ENCODE results near the gene ATP6V1G2.
"Not testable (repeated sequence)": the region's sequence is repeated elsewhere in the genome, so short reads cannot be mapped to it uniquely, and the experiment has no call there.

The ATP6V1G2 gene

GRCh38 chr6:31528821-31529328 lies 17.5 kb downstream of the ATP6V1G2 start, which contains the start of gene MCCD1:
TSS of gene MCCD1 (plus strand) at chr6:31528962. CDS start at chr6:31529015, 53 bp downstream.
- H3K4me1 ChIP-seq (ENCODE audit: control insufficient read depth in 1 of 2, insufficient read depth in 2 of 2, low read length in 2 of 2) = peaks cover 6 to 8% of the 10 kb centered on the region in 2 donors
- peaks cover 22 to 44% of the 10 kb centered on the region in 2 donors for H3K36me3 ChIP-seq (ENCODE audit: control insufficient read depth in 1 of 2, insufficient read depth in 2 of 2, low read length in 2 of 2)
- H3K27ac ChIP-seq (ENCODE audit: low read depth, low read length) = no peak within 1 kb of the TSS
- H3K4me3 ChIP-seq (ENCODE audit: low read depth in 1 of 2, low read length in 2 of 2) = no peak within 1 kb of the TSS
- H3K9me3 ChIP-seq (ENCODE audit: control insufficient read depth in 1 of 2, low read length in 2 of 2) = no peaks in the 10 kb centered on the region
- no peak within 1 kb of the TSS for H3K9ac ChIP-seq (ENCODE audit: low read depth in 1 of 2, low read length in 2 of 2)
- no peaks in the 10 kb centered on the region for H3K27me3 ChIP-seq (ENCODE audit: control insufficient read depth in 1 of 2, insufficient read depth in 2 of 2, low read length in 2 of 2)

- Histone ChIP-seq H3K36me3 (ENCODE audit: control insufficient read depth in 1 of 2, insufficient read depth in 2 of 2, low read length in 2 of 2) (peaks cover 22 to 38% of the 10 kb centered on the region in 2 donors), H3K9me3 (ENCODE audit: control insufficient read depth in 1 of 2, low read length in 2 of 2) (no peaks in the 10 kb centered on the region), H3K4me3 (ENCODE audit: low read depth in 1 of 2, low read length in 2 of 2) (no peak overlapping the region), H3K9ac (ENCODE audit: low read depth in 1 of 2, low read length in 2 of 2) (no peak overlapping the region), H3K4me1 (ENCODE audit: control insufficient read depth in 1 of 2, insufficient read depth in 2 of 2, low read length in 2 of 2) (peaks cover 6 to 8% of the 10 kb centered on the region in 2 donors), H3K27ac (ENCODE audit: low read depth, low read length) (no peak overlapping the region), H3K27me3 (ENCODE audit: control insufficient read depth in 1 of 2, insufficient read depth in 2 of 2, low read length in 2 of 2) (no peaks in the 10 kb centered on the region)
These were observed 18.1 kb downstream of the ATP6V1G2 start for GRCh38 chr6:31528307-31528777.

- Histone ChIP-seq H3K27ac (ENCODE audit: low read depth, low read length) (no peak overlapping the region), H3K9ac (ENCODE audit: low read depth in 1 of 2, low read length in 2 of 2) (no peak overlapping the region), H3K4me3 (ENCODE audit: low read depth in 1 of 2, low read length in 2 of 2) (no peak overlapping the region), H3K36me3 (ENCODE audit: control insufficient read depth in 1 of 2, insufficient read depth in 2 of 2, low read length in 2 of 2) (peaks cover 12 to 17% of the 10 kb centered on the region in 2 donors), H3K4me1 (ENCODE audit: control insufficient read depth in 1 of 2, insufficient read depth in 2 of 2, low read length in 2 of 2) (peaks cover 6 to 8% of the 10 kb centered on the region in 2 donors), H3K9me3 (ENCODE audit: control insufficient read depth in 1 of 2, low read length in 2 of 2) (no peaks in the 10 kb centered on the region), H3K27me3 (ENCODE audit: control insufficient read depth in 1 of 2, insufficient read depth in 2 of 2, low read length in 2 of 2) (no peaks in the 10 kb centered on the region)
These were observed 20.3 kb downstream of the ATP6V1G2 start for GRCh38 chr6:31525932-31526591.

- H3K27ac ChIP-seq (ENCODE audit: low read depth, low read length) = no peak overlapping the region
These were observed 20.9 kb downstream of the ATP6V1G2 start for GRCh38 chr6:31525553-31525931.

GRCh38 chr6:31521835-31522234 lies 24.6 kb downstream of the ATP6V1G2 start:
- Histone ChIP-seq H3K27me3 (ENCODE audit: control insufficient read depth in 1 of 2, insufficient read depth in 2 of 2, low read length in 2 of 2) (no peaks in the 10 kb centered on the region), H3K9ac (ENCODE audit: low read depth in 1 of 2, low read length in 2 of 2) (no peak overlapping the region), H3K36me3 (ENCODE audit: control insufficient read depth in 1 of 2, insufficient read depth in 2 of 2, low read length in 2 of 2) (no peaks in the 10 kb centered on the region), H3K27ac (ENCODE audit: low read depth, low read length) (no peak overlapping the region), H3K9me3 (ENCODE audit: control insufficient read depth in 1 of 2, low read length in 2 of 2) (no peaks in the 10 kb centered on the region), H3K4me1 (ENCODE audit: control insufficient read depth in 1 of 2, insufficient read depth in 2 of 2, low read length in 2 of 2) (peaks cover 6 to 8% of the 10 kb centered on the region in 2 donors), H3K4me3 (ENCODE audit: low read depth in 1 of 2, low read length in 2 of 2) (no peak overlapping the region)

More at GRCh38 chr6:31525553-31525931, 20.9 kb downstream of the ATP6V1G2 start:
- H3K9me3 ChIP-seq (ENCODE audit: control insufficient read depth in 1 of 2, low read length in 2 of 2) = no peaks in the 10 kb centered on the region
- H3K36me3 ChIP-seq (ENCODE audit: control insufficient read depth in 1 of 2, insufficient read depth in 2 of 2, low read length in 2 of 2) = peaks cover 8 to 11% of the 10 kb centered on the region in 2 donors
- H3K4me1 ChIP-seq (ENCODE audit: control insufficient read depth in 1 of 2, insufficient read depth in 2 of 2, low read length in 2 of 2) = peaks cover 6 to 8% of the 10 kb centered on the region in 2 donors
- H3K4me3 ChIP-seq (ENCODE audit: low read depth in 1 of 2, low read length in 2 of 2) = no peak overlapping the region
- no peak overlapping the region for H3K9ac ChIP-seq (ENCODE audit: low read depth in 1 of 2, low read length in 2 of 2)
- H3K27me3 ChIP-seq (ENCODE audit: control insufficient read depth in 1 of 2, insufficient read depth in 2 of 2, low read length in 2 of 2) = no peaks in the 10 kb centered on the region

GRCh38 chr6:31513456-31514165 lies 32.8 kb downstream of the ATP6V1G2 start:
- Histone ChIP-seq H3K36me3 (ENCODE audit: control insufficient read depth in 1 of 2, insufficient read depth in 2 of 2, low read length in 2 of 2) (peaks cover 5 to 23% of the 10 kb centered on the region in 2 donors), H3K27me3 (ENCODE audit: control insufficient read depth in 1 of 2, insufficient read depth in 2 of 2, low read length in 2 of 2) (no peaks in the 10 kb centered on the region), H3K4me1 (ENCODE audit: control insufficient read depth in 1 of 2, insufficient read depth in 2 of 2, low read length in 2 of 2) (no peaks in the 10 kb centered on the region), H3K9ac (ENCODE audit: low read depth in 1 of 2, low read length in 2 of 2) (no peak overlapping the region), H3K27ac (ENCODE audit: low read depth, low read length) (no peak overlapping the region), H3K9me3 (ENCODE audit: control insufficient read depth in 1 of 2, low read length in 2 of 2) (no peaks in the 10 kb centered on the region), H3K4me3 (ENCODE audit: low read depth in 1 of 2, low read length in 2 of 2) (no peak overlapping the region)

- Histone ChIP-seq H3K27me3 (ENCODE audit: control insufficient read depth in 1 of 2, insufficient read depth in 2 of 2, low read length in 2 of 2) (no peaks in the 10 kb centered on the region), H3K36me3 (ENCODE audit: control insufficient read depth in 1 of 2, insufficient read depth in 2 of 2, low read length in 2 of 2) (peaks cover 20 to 54% of the 10 kb centered on the region in 2 donors), H3K4me1 (ENCODE audit: control insufficient read depth in 1 of 2, insufficient read depth in 2 of 2, low read length in 2 of 2) (no peaks in the 10 kb centered on the region), H3K27ac (ENCODE audit: low read depth, low read length) (no peak overlapping the region), H3K9ac (ENCODE audit: low read depth in 1 of 2, low read length in 2 of 2) (no peak overlapping the region), H3K9me3 (ENCODE audit: control insufficient read depth in 1 of 2, low read length in 2 of 2) (no peaks in the 10 kb centered on the region), H3K4me3 (ENCODE audit: low read depth in 1 of 2, low read length in 2 of 2) (no peak overlapping the region)
These were observed 36.4 kb downstream of the ATP6V1G2 start for GRCh38 chr6:31510007-31510406.

- not testable (repeated sequence) for H3K9ac ChIP-seq (ENCODE audit: low read depth in 1 of 2, low read length in 2 of 2); H3K9me3 ChIP-seq (ENCODE audit: control insufficient read depth in 1 of 2, low read length in 2 of 2); H3K27ac ChIP-seq (ENCODE audit: low read depth, low read length); H3K27me3 ChIP-seq (ENCODE audit: control insufficient read depth in 1 of 2, insufficient read depth in 2 of 2, low read length in 2 of 2); H3K4me3 ChIP-seq (ENCODE audit: low read depth in 1 of 2, low read length in 2 of 2); H3K4me1 ChIP-seq (ENCODE audit: control insufficient read depth in 1 of 2, insufficient read depth in 2 of 2, low read length in 2 of 2)
- H3K36me3 ChIP-seq (ENCODE audit: control insufficient read depth in 1 of 2, insufficient read depth in 2 of 2, low read length in 2 of 2) = peaks cover 20 to 54% of the 10 kb centered on the region in 2 donors
These were observed 37.4 kb downstream of the ATP6V1G2 start for GRCh38 chr6:31509036-31509435.

- H3K4me3 ChIP-seq (ENCODE audit: low read depth in 1 of 2, low read length in 2 of 2) = no peak overlapping the region
These were observed 43.8 kb downstream of the ATP6V1G2 start for GRCh38 chr6:31502586-31502985.

GRCh38 chr6:31499648-31500047 lies 46.8 kb downstream of the ATP6V1G2 start:
- not testable (repeated sequence) for H3K9ac ChIP-seq (ENCODE audit: low read depth in 1 of 2, low read length in 2 of 2); H3K27me3 ChIP-seq (ENCODE audit: control insufficient read depth in 1 of 2, insufficient read depth in 2 of 2, low read length in 2 of 2); H3K36me3 ChIP-seq (ENCODE audit: control insufficient read depth in 1 of 2, insufficient read depth in 2 of 2, low read length in 2 of 2); H3K4me3 ChIP-seq (ENCODE audit: low read depth in 1 of 2, low read length in 2 of 2); H3K9me3 ChIP-seq (ENCODE audit: control insufficient read depth in 1 of 2, low read length in 2 of 2); H3K27ac ChIP-seq (ENCODE audit: low read depth, low read length)
- H3K4me1 ChIP-seq (ENCODE audit: control insufficient read depth in 1 of 2, insufficient read depth in 2 of 2, low read length in 2 of 2) = peaks cover 6 to 26% of the 10 kb centered on the region in 2 donors

More at GRCh38 chr6:31502586-31502985, 43.8 kb downstream of the ATP6V1G2 start:
- Histone ChIP-seq H3K4me1 (ENCODE audit: control insufficient read depth in 1 of 2, insufficient read depth in 2 of 2, low read length in 2 of 2) (peaks cover 0 to 8% of the 10 kb centered on the region in 2 donors), H3K27me3 (ENCODE audit: control insufficient read depth in 1 of 2, insufficient read depth in 2 of 2, low read length in 2 of 2) (no peaks in the 10 kb centered on the region), H3K9me3 (ENCODE audit: control insufficient read depth in 1 of 2, low read length in 2 of 2) (no peaks in the 10 kb centered on the region), H3K27ac (ENCODE audit: low read depth, low read length) (no peak overlapping the region), H3K36me3 (ENCODE audit: control insufficient read depth in 1 of 2, insufficient read depth in 2 of 2, low read length in 2 of 2) (peaks cover 5 to 22% of the 10 kb centered on the region in 2 donors), H3K9ac (ENCODE audit: low read depth in 1 of 2, low read length in 2 of 2) (no peak overlapping the region)
